ENCODE measurements around the gene SCYL3. TPM values are rescaled to one million over a fixed set of nuclear protein-coding genes. Genes with fewer than 3 reads are reported as not detected.
A peak's percentile ranks its signal among the peaks of the same experiment; 100 is the strongest.
"Not testable (repeated sequence)": the region's sequence is repeated elsewhere in the genome, so short reads cannot be mapped to it uniquely, and the experiment has no call there.

The SCYL3 gene, protein sequence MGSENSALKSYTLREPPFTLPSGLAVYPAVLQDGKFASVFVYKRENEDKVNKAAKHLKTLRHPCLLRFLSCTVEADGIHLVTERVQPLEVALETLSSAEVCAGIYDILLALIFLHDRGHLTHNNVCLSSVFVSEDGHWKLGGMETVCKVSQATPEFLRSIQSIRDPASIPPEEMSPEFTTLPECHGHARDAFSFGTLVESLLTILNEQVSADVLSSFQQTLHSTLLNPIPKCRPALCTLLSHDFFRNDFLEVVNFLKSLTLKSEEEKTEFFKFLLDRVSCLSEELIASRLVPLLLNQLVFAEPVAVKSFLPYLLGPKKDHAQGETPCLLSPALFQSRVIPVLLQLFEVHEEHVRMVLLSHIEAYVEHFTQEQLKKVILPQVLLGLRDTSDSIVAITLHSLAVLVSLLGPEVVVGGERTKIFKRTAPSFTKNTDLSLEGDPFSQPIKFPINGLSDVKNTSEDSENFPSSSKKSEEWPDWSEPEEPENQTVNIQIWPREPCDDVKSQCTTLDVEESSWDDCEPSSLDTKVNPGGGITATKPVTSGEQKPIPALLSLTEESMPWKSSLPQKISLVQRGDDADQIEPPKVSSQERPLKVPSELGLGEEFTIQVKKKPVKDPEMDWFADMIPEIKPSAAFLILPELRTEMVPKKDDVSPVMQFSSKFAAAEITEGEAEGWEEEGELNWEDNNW
- 3.7 and 4.6 TPM in 2 replicates for total RNA-seq (2014; rRNA removed; shearing (Covaris generic))

DNA sequence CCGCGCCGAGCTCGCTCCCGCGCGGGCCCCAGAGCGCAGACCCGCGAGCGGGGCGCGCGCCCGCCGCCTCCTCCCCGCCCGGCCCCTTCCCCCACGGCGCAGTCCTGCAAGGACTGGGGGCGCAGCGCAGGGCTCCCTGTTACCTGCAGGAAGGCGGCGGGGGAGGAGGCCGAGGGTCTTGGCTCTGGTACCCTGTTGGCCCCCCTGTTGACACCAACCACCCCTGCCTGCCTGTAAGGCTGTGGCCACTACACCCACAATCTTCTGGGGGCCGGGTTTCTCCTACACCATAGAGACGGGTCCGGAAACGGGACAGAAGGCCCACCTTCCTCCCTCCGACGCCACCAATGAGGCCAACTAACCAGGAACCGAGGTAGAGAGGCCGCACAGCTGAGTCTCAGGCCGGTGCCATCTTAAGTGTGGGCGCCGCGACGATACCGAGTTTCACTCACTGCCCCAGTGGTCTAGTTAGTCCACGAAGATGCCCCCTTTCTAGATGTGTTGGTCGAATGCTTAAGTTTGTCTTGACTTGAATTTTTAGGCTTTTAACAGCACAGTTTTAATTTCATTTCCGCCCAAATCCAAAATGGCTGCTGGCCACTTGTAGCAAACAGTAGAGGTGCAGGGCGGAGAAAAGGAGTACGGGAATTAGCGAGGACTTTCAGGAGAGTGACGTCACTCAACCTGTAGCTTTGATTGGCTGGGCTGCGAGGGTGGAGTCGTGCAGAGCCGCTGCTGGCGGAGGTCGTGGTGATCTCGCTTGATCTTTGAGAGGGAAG, at the start of gene SCYL3:
SCYL3 (minus strand) TSS at position 252 of the 779 bp plus-strand sequence. CDS start 5,056 bp downstream, outside the sequence.
- Histone ChIP-seq H3K27me3 (no peaks in the 10 kb centered on the region), H3K4me1 (no peaks in the 10 kb centered on the region), H3K36me3 (no peaks in the 10 kb centered on the region), H3K9me3 (replicated peaks) (no peaks in the 10 kb centered on the region), H3K27ac (peak within 1 kb of the TSS; percentile 100), H3K4me3 (peak within 1 kb of the TSS; percentile 89)
- DNase-seq: peak; percentile 93 to 96

DNA sequence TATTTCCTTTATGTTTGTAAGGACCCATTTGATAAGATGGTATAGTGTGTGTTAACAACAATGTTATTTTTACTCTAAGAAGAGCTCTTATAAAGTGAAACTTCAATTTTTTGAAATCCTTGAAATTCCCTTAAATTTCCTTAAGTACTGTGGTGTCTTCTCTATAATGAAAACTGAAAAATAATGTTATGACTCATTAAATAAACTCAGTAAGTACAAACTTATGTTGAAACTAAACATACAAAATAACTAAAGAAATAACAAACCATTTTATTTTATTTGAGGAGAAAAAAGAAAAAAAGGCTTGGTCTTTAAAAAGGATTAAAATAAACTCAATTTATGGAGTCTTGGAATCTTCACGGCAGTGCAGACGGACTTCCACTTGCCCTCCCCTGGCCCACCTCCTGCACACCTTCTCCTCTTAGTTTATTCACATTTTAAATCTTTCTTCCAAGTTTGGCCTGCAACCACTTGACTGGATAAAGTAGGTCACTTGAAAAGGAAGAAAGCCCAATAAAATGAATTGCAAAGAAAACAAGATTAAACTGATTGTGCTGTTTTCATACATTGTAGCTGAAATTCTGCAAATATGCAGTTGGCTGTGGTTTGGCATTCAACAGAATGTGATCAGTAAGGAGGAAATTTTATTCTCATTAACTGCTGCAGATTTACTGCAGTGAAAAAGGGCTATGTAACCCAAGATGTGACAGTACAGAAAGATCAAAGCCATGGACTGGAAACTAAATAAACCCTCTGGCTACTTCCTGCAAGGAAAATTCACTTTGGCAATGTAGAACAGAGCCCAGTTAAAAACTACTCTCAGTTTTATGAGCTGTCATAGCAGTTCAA, 48.5 kb upstream of the SCYL3 start:
- Histone ChIP-seq H3K9me3 (replicated peaks) (no peaks in the 10 kb centered on the region), H3K27me3 (no peaks in the 10 kb centered on the region), H3K4me3 (no peak overlapping the region), H3K4me1 (no peaks in the 10 kb centered on the region), H3K36me3 (no peaks in the 10 kb centered on the region), H3K27ac (no peak overlapping the region)
- DNase-seq: peak in 1 of 2 experiments; percentile 11

DNA sequence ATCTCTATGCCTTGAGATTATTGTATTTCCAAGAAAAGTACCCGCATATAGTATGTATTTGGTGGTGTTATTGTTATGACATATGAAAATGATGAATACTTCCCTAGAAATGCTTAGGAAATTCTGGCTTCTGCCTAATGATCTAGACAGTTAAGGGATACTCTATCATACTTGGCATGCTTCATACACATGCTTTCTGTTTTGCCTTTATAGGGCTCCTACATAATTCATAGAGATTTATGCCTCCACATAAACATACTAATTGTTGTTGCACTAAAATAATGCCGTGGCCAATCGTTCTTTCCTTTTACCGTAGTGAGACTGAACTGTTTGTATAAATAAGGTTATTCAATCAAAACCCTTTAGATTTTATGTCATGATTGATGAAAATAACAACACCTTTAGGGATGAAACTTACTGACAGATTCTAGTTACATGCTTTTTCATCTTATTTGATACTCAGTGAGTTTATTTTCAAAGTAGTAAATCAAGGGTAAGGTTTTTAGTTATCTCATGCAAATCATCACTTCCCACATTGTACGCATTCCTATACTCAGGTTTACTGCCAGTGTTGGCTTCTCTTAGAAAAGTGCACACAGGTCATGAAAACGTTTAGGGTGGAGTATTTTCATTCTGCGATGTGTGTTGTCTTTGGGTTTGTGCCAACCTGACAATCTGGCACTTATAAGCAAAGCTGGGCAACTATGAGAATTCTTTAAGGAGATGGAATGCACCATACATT, 40.5 kb upstream of the SCYL3 start:
- peak in 1 of 2 experiments; percentile 19 for DNase-seq

DNA sequence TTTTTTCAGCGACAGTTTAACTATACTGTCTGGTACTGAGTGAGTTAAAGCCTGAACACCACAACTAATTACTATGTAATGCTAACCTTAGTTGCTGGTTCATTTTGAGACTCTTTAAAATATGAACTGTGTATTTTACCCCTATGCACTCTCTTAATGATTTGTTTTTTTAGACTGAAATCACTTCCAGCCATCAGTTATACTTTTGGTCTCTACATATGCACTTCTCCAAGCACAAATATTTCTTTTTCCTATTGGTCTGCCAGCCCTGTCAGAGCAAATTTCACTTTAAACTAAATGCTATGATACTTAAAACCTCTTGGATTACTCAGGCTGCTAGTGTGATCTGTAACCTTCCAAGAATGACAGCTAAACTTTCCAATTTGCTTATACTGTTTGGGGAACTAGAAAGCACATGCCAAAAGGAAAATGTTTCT, 38.1 kb upstream of the SCYL3 start:
- DNase-seq: no peak
- H3K4me1 ChIP-seq: peaks cover 4% of the 10 kb centered on the region; the same call in 1 of the 2 replicates
- H3K4me3 ChIP-seq: no peak overlapping the region
- no peaks in the 10 kb centered on the region for H3K36me3 ChIP-seq
- H3K27ac ChIP-seq: no peak overlapping the region
- no peaks in the 10 kb centered on the region for H3K27me3 ChIP-seq
- H3K9me3 ChIP-seq (replicated peaks): no peaks in the 10 kb centered on the region

More for the DNA sequence above, 40.5 kb upstream of the SCYL3 start:
- Histone ChIP-seq H3K27ac (no peak overlapping the region), H3K9me3 (replicated peaks) (no peaks in the 10 kb centered on the region), H3K4me3 (no peak overlapping the region), H3K4me1 (peaks cover 4% of the 10 kb centered on the region; the same call in 1 of the 2 replicates), H3K36me3 (no peaks in the 10 kb centered on the region), H3K27me3 (no peaks in the 10 kb centered on the region)

DNA sequence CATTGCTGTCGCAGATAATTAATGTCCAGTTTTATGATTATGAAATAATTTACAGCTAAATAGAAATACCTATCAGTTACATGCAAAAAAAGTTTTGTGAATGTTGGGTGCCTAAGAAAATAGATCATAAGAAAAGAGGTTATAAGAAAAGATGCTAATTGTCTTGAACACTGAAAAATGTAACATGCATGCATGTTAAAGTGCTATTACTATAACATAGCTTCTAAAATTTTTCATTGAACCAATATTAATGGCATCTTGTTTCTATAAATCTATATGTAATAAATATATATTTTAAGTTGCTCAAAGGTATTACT, 35.5 kb upstream of the SCYL3 start:
- Histone ChIP-seq H3K9me3 (replicated peaks) (no peaks in the 10 kb centered on the region), H3K4me3 (no peak overlapping the region), H3K27me3 (no peaks in the 10 kb centered on the region), H3K36me3 (no peaks in the 10 kb centered on the region), H3K4me1 (no peaks in the 10 kb centered on the region; the same call in 1 of the 2 replicates), H3K27ac (no peak overlapping the region)
- no peak for DNase-seq

DNA sequence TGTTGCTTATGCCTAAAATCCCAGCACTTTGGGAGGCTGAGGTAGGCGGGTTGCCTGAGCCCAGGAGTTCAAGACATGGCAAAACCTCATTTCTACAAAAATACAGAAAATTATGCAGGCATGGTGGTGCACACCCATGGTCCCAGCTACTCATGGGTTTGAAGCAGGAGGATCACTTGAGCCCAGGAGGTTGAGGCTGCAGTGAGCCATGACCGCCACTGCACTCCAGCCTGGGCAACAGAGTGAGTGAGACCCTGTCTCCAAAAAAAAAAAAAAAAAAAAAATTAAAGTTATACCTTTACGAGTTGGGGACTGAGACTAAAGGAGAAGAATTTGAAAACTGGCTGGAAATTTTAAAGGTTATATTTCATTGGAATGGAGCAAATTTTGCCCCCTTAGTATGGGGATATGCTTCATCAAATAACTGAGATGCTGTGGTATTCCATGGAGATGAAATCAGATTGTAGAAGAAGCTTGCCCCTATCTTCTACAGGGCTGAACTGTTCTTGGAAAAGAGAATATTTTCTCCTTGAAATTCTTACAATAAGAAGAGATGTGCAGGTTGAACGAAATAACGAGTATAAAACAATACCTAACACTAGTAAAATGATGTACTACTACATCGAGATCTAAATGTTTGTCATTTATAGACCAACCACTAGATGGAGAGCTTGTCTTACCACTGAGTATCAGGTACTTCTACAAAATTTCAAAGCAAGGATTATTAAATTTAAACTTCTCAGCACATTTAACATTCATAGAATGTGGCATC, 34.9 kb upstream of the SCYL3 start:
- peak in 1 of 2 experiments; percentile 61 for DNase-seq
- no peaks in the 10 kb centered on the region for H3K9me3 ChIP-seq (replicated peaks)

DNA sequence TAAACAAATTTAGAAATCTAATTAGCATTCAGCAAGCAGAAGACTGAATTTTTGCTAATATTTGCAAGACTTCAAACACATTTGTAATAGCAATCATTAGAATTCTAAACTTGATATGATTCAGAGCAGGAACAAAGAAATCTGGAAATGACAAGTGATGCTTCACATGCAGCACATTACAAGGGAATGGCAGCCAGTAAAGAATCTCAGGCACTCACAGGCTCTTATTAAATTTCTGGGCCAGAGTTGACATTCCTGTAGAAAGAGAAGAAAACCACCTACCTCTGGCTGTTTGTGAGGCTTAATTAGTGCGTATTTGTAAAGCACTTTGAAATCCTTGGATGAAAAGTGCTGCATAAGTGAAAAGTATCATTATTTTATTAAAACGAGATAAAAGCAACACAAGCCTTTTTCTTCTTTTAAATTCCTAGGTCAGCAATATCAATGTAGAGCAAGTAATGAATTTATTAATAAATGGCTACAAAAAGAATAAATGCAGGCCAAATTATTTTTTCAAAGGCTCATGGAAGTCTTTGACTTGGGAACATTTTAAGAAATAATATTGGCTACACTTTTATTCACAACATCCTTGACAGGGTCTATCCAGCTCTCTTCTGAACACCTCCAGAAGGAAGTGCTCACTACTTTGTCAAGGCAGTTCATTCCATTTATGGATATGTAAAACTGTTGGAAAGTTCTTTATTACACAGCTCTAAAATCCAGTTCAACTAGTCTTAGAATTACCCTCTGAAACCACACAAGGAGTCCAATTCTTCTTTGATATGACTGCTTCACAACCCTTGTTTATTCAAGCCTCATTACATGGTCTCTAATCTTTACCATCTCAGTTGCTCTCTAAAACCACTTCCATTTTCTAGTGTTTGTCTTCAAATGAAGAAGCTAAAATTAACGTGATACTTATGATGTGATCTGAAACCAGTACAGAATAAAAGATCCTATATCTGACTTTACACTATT, 32.1 kb upstream of the SCYL3 start:
- Histone ChIP-seq H3K9me3 (replicated peaks) (no peaks in the 10 kb centered on the region), H3K27ac (no peak overlapping the region), H3K36me3 (no peaks in the 10 kb centered on the region), H3K4me3 (no peak overlapping the region), H3K4me1 (no peaks in the 10 kb centered on the region), H3K27me3 (no peaks in the 10 kb centered on the region)
- peak in 1 of 2 experiments; percentile 2 for DNase-seq

More for the DNA sequence above, 34.9 kb upstream of the SCYL3 start:
- H3K27ac ChIP-seq: no peak overlapping the region
- no peaks in the 10 kb centered on the region for H3K36me3 ChIP-seq
- H3K4me3 ChIP-seq: no peak overlapping the region
- no peaks in the 10 kb centered on the region for H3K27me3 ChIP-seq
- H3K4me1 ChIP-seq: no peaks in the 10 kb centered on the region

DNA sequence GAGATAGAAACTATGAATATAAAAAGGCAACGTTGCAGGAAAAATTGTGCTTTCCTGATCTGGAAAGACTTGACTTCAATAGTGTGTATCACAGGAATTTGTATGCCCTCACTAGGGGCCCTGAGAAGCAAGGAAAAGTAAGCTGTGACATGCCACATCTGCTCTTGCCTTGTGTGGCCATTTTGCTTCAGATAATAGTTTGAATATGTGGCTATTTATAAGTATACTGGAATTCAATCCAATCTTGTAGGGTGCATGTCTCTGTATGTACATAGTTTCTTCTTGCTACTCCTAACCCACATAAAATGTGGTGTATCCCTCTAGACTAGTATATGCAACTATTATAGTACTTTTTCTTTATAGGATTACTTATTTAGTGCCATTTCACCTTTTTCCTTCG, 31.1 kb upstream of the SCYL3 start:
- no peaks in the 10 kb centered on the region for H3K9me3 ChIP-seq (replicated peaks)
- H3K4me1 ChIP-seq: no peaks in the 10 kb centered on the region
- H3K36me3 ChIP-seq: no peaks in the 10 kb centered on the region
- DNase-seq: no peak
- no peak overlapping the region for H3K27ac ChIP-seq
- H3K27me3 ChIP-seq: no peaks in the 10 kb centered on the region
- H3K4me3 ChIP-seq: no peak overlapping the region

DNA sequence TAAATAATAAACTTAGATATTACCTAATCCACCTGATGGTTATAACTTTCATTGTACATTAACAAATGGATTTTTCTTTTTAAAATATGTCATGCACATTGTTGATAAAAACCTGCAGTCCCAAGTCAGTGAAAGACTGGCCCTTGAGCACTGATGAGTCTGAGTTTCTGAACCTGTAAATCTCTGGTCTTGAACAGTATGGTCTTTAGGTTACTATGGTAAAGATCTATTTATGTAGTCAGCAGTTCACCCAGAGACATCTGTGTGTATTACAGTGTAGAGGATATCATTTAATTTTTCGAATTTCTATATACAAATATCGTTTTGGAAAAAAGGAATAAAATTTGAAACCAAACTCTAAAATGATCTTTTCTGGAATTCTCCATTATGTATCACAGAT, 30.4 kb upstream of the SCYL3 start:
- H3K27me3 ChIP-seq: no peaks in the 10 kb centered on the region
- H3K9me3 ChIP-seq (replicated peaks): no peaks in the 10 kb centered on the region
- no peak for DNase-seq
- no peak overlapping the region for H3K27ac ChIP-seq
- no peaks in the 10 kb centered on the region for H3K4me1 ChIP-seq
- H3K36me3 ChIP-seq: no peaks in the 10 kb centered on the region
- no peak overlapping the region for H3K4me3 ChIP-seq

DNA sequence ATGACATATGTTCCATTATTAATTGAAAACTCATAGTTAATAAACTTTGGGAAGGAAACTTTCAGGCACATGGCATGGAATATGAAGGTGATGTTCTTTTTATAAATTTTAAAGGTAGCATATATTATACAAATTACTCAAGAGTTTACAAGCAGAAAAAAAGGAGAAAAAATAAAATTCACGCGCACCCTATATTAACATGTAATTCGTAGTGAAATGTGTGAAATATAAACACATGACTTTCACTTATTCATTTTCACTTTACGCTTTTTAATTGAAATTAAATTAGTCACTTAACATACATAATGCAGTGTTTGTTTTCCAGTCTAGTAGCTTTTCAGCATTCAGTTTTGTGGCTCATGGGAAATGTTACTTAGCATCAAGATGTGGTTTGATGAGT, 27.4 kb upstream of the SCYL3 start:
- Histone ChIP-seq H3K4me1 (no peaks in the 10 kb centered on the region), H3K36me3 (no peaks in the 10 kb centered on the region), H3K4me3 (no peak overlapping the region), H3K27me3 (no peaks in the 10 kb centered on the region), H3K27ac (no peak overlapping the region), H3K9me3 (replicated peaks) (no peaks in the 10 kb centered on the region)
- no peak for DNase-seq

DNA sequence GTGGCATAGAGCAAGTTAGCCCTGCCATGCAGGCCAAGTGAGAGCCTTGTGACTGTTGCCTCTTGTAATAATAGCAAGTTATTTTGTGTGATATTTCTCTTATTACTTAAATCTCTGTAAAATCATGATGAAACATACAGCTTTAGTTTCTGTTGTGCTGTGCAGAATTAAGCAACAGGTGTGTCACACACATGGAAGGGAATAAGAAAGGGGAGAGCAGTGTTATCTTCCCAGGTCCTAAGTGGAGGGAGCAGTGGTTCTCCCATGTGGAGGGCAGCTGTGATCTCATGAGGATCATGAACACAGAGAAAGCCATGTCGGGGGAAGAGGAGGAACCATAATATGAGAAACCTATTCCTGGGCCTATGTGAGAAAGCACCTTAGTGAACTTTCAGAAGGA, 25.2 kb upstream of the SCYL3 start:
- no peak overlapping the region for H3K4me3 ChIP-seq
- H3K36me3 ChIP-seq: no peaks in the 10 kb centered on the region
- H3K27ac ChIP-seq: no peak overlapping the region
- no peak for DNase-seq
- no peaks in the 10 kb centered on the region for H3K4me1 ChIP-seq
- H3K27me3 ChIP-seq: no peaks in the 10 kb centered on the region
- H3K9me3 ChIP-seq (replicated peaks): no peaks in the 10 kb centered on the region

DNA sequence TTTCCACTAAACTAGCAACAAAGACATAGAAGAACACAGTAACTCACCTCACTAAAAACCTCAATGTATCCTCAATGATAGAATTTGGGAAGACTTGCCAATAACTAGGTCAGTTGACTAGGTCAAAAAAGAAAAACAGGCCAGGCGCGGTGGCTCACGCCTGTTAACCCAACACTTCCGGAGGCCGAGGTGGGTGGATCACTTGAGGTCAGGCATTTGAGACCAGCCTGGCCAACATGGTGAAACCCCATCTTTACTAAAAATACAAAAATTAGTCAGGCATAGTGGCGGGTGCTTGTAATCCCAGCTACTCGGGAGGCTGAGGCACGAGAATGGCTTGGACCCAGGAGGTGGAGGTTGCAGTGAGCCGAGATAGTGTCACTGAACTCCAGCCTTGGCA, 24.5 kb upstream of the SCYL3 start:
- H3K27ac ChIP-seq; H3K9me3 ChIP-seq (replicated peaks); DNase-seq; H3K4me3 ChIP-seq; H3K27me3 ChIP-seq; H3K36me3 ChIP-seq; H3K4me1 ChIP-seq: not testable (repeated sequence)
